ENCODE data around the gene GAB2.
A peak's percentile ranks its signal among the peaks of the same experiment; 100 is the strongest.
"Not testable (repeated sequence)": the region's sequence is repeated elsewhere in the genome, so short reads cannot be mapped to it uniquely, and the experiment has no call there.

Gene GAB2

DNA sequence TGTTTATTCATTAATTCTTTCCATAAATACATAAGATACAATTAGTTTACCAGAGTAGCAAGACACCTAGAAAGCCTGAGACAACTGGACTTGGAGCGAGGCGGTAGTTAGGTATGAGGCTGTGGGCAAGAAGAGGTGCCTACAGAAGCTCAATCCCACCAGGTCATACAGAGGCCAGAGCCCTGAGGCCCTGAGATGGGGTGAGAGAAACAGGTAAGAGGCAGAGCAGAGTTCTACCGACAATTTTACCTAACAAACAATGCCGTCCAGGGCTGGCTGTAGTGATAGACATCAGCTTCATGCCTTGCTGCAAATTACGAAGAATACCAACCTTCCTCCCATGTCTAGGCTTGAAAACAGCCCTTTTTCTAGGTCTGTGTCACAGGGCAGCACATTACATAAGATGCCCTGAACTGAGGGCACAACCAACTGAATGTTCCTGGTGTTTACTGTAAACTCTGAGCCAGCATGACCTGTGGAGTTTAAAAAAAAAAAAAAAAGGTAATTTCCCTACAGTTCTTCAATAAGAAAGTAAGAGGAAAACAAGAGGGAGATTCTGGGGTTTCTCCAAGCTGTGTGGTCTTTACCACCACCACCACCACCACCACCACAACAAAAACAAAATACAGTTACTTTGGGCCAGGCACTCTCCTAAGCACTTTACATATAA is 105.8 kb downstream of the GAB2 start:
- Histone ChIP-seq H3K36me3 (ENCODE audit: control insufficient read depth in 1 of 2, insufficient read depth in 2 of 2, low read length in 2 of 2) (no peaks in the 10 kb centered on the region), H3K4me3 (ENCODE audit: low read depth in 1 of 2, low read length in 2 of 2) (no peak overlapping the region), H3K9me3 (ENCODE audit: control insufficient read depth in 1 of 2, low read length in 2 of 2) (no peaks in the 10 kb centered on the region), H3K9ac (ENCODE audit: low read depth in 1 of 2, low read length in 2 of 2) (no peak overlapping the region), H3K4me1 (ENCODE audit: control insufficient read depth in 1 of 2, insufficient read depth in 2 of 2, low read length in 2 of 2) (peaks cover 31 to 33% of the 10 kb centered on the region in 2 donors), H3K27me3 (ENCODE audit: control insufficient read depth in 1 of 2, insufficient read depth in 2 of 2, low read length in 2 of 2) (no peaks in the 10 kb centered on the region), H3K27ac (ENCODE audit: low read depth, low read length) (no peak overlapping the region)

DNA sequence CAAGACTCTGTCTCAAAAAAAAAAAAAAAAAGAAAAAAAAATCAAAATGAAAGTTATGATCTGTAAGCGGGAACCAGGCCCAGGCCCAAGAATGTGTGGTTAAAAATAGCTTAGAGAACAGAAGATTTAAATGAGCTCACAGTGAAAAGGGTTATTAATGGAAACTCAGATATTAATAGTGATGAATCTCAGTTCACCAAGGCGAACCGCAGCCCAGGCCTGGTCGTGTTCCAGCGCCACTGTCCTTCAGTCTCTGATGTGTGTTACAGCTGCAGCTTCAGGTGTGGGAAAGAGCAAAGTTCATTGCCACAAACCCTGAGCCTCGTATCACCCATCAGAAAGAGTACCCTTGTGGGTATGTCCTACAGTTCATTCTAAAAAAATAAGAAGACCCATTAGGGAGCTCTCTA is 107.1 kb downstream of the GAB2 start:
- peaks cover 31 to 33% of the 10 kb centered on the region in 2 donors for H3K4me1 ChIP-seq (ENCODE audit: control insufficient read depth in 1 of 2, insufficient read depth in 2 of 2, low read length in 2 of 2)
- peak overlapping the region in 1 of 2 donors; percentile 20 for H3K9ac ChIP-seq (ENCODE audit: low read depth in 1 of 2, low read length in 2 of 2)
- H3K27me3 ChIP-seq (ENCODE audit: control insufficient read depth in 1 of 2, insufficient read depth in 2 of 2, low read length in 2 of 2): no peaks in the 10 kb centered on the region
- H3K36me3 ChIP-seq (ENCODE audit: control insufficient read depth in 1 of 2, insufficient read depth in 2 of 2, low read length in 2 of 2): no peaks in the 10 kb centered on the region
- H3K27ac ChIP-seq (ENCODE audit: low read depth, low read length): no peak overlapping the region
- no peaks in the 10 kb centered on the region for H3K9me3 ChIP-seq (ENCODE audit: control insufficient read depth in 1 of 2, low read length in 2 of 2)
- no peak overlapping the region for H3K4me3 ChIP-seq (ENCODE audit: low read depth in 1 of 2, low read length in 2 of 2)

GRCh38 chr11:78304201-78304600 is 113.4 kb downstream of the GAB2 start:
- Histone ChIP-seq H3K4me3 (ENCODE audit: low read depth in 1 of 2, low read length in 2 of 2) (no peak overlapping the region), H3K36me3 (ENCODE audit: control insufficient read depth in 1 of 2, insufficient read depth in 2 of 2, low read length in 2 of 2) (no peaks in the 10 kb centered on the region), H3K9ac (ENCODE audit: low read depth in 1 of 2, low read length in 2 of 2) (no peak overlapping the region)

GRCh38 chr11:78300108-78300839 is 117.3 kb downstream of the GAB2 start:
- Histone ChIP-seq H3K4me3 (ENCODE audit: low read depth in 1 of 2, low read length in 2 of 2) (no peak overlapping the region), H3K9me3 (ENCODE audit: control insufficient read depth in 1 of 2, low read length in 2 of 2) (no peaks in the 10 kb centered on the region), H3K9ac (ENCODE audit: low read depth in 1 of 2, low read length in 2 of 2) (no peak overlapping the region), H3K27me3 (ENCODE audit: control insufficient read depth in 1 of 2, insufficient read depth in 2 of 2, low read length in 2 of 2) (no peaks in the 10 kb centered on the region), H3K36me3 (ENCODE audit: control insufficient read depth in 1 of 2, insufficient read depth in 2 of 2, low read length in 2 of 2) (no peaks in the 10 kb centered on the region), H3K27ac (ENCODE audit: low read depth, low read length) (no peak overlapping the region), H3K4me1 (ENCODE audit: control insufficient read depth in 1 of 2, insufficient read depth in 2 of 2, low read length in 2 of 2) (no peaks in the 10 kb centered on the region)

More at GRCh38 chr11:78304201-78304600, 113.4 kb downstream of the GAB2 start:
- no peak overlapping the region for H3K27ac ChIP-seq (ENCODE audit: low read depth, low read length)
- no peaks in the 10 kb centered on the region for H3K27me3 ChIP-seq (ENCODE audit: control insufficient read depth in 1 of 2, insufficient read depth in 2 of 2, low read length in 2 of 2)
- no peaks in the 10 kb centered on the region for H3K9me3 ChIP-seq (ENCODE audit: control insufficient read depth in 1 of 2, low read length in 2 of 2)
- no peaks in the 10 kb centered on the region for H3K4me1 ChIP-seq (ENCODE audit: control insufficient read depth in 1 of 2, insufficient read depth in 2 of 2, low read length in 2 of 2)

GRCh38 chr11:78299000-78299710 is 118.5 kb downstream of the GAB2 start:
- no peaks in the 10 kb centered on the region for H3K27me3 ChIP-seq (ENCODE audit: control insufficient read depth in 1 of 2, insufficient read depth in 2 of 2, low read length in 2 of 2)
- no peaks in the 10 kb centered on the region for H3K4me1 ChIP-seq (ENCODE audit: control insufficient read depth in 1 of 2, insufficient read depth in 2 of 2, low read length in 2 of 2)
- H3K36me3 ChIP-seq (ENCODE audit: control insufficient read depth in 1 of 2, insufficient read depth in 2 of 2, low read length in 2 of 2): no peaks in the 10 kb centered on the region
- H3K9me3 ChIP-seq (ENCODE audit: control insufficient read depth in 1 of 2, low read length in 2 of 2): no peaks in the 10 kb centered on the region
- H3K27ac ChIP-seq (ENCODE audit: low read depth, low read length): no peak overlapping the region
- H3K4me3 ChIP-seq (ENCODE audit: low read depth in 1 of 2, low read length in 2 of 2): no peak overlapping the region
- no peak overlapping the region for H3K9ac ChIP-seq (ENCODE audit: low read depth in 1 of 2, low read length in 2 of 2)

- Histone ChIP-seq H3K27me3 (ENCODE audit: control insufficient read depth in 1 of 2, insufficient read depth in 2 of 2, low read length in 2 of 2) (no peaks in the 10 kb centered on the region), H3K36me3 (ENCODE audit: control insufficient read depth in 1 of 2, insufficient read depth in 2 of 2, low read length in 2 of 2) (no peaks in the 10 kb centered on the region), H3K27ac (ENCODE audit: low read depth, low read length) (no peak overlapping the region), H3K9ac (ENCODE audit: low read depth in 1 of 2, low read length in 2 of 2) (no peak overlapping the region), H3K4me3 (ENCODE audit: low read depth in 1 of 2, low read length in 2 of 2) (no peak overlapping the region), H3K4me1 (ENCODE audit: control insufficient read depth in 1 of 2, insufficient read depth in 2 of 2, low read length in 2 of 2) (no peaks in the 10 kb centered on the region), H3K9me3 (ENCODE audit: control insufficient read depth in 1 of 2, low read length in 2 of 2) (no peaks in the 10 kb centered on the region)
Observed at GRCh38 chr11:78298291-78298771, 119.3 kb downstream of the GAB2 start.

GRCh38 chr11:78295991-78296930 is 121.4 kb downstream of the GAB2 start:
- no peak overlapping the region for H3K27ac ChIP-seq (ENCODE audit: low read depth, low read length)

GRCh38 chr11:78295347-78295746 is 122.3 kb downstream of the GAB2 start:
- H3K9me3 ChIP-seq (ENCODE audit: control insufficient read depth in 1 of 2, low read length in 2 of 2): no peaks in the 10 kb centered on the region

More at GRCh38 chr11:78295991-78296930, 121.4 kb downstream of the GAB2 start:
- H3K36me3 ChIP-seq (ENCODE audit: control insufficient read depth in 1 of 2, insufficient read depth in 2 of 2, low read length in 2 of 2): no peaks in the 10 kb centered on the region
- no peak overlapping the region for H3K4me3 ChIP-seq (ENCODE audit: low read depth in 1 of 2, low read length in 2 of 2)
- H3K9me3 ChIP-seq (ENCODE audit: control insufficient read depth in 1 of 2, low read length in 2 of 2): no peaks in the 10 kb centered on the region
- no peak overlapping the region for H3K9ac ChIP-seq (ENCODE audit: low read depth in 1 of 2, low read length in 2 of 2)
- H3K4me1 ChIP-seq (ENCODE audit: control insufficient read depth in 1 of 2, insufficient read depth in 2 of 2, low read length in 2 of 2): no peaks in the 10 kb centered on the region
- no peaks in the 10 kb centered on the region for H3K27me3 ChIP-seq (ENCODE audit: control insufficient read depth in 1 of 2, insufficient read depth in 2 of 2, low read length in 2 of 2)

DNA sequence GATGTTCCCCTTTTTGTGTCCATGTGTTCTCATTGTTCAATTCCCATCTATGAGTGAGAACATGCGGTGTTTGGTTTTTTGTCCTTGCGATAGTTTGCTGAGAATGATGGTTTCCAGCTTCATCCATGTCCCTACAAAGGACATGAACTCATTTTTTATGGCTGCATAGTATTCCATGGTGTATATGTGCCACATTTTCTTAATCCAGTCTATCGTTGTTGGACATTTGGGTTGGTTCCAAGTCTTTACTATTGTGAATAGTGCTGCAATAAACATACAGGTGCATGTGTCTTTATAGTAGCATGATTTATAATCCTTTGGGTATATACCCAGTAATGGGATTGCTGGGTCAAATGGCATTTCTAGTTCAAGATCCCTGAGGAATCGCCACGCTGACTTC is 123.5 kb downstream of the GAB2 start:
- H3K36me3 ChIP-seq (ENCODE audit: control insufficient read depth in 1 of 2, insufficient read depth in 2 of 2, low read length in 2 of 2); H3K4me1 ChIP-seq (ENCODE audit: control insufficient read depth in 1 of 2, insufficient read depth in 2 of 2, low read length in 2 of 2); H3K27me3 ChIP-seq (ENCODE audit: control insufficient read depth in 1 of 2, insufficient read depth in 2 of 2, low read length in 2 of 2); H3K9ac ChIP-seq (ENCODE audit: low read depth in 1 of 2, low read length in 2 of 2); H3K27ac ChIP-seq (ENCODE audit: low read depth, low read length); H3K4me3 ChIP-seq (ENCODE audit: low read depth in 1 of 2, low read length in 2 of 2); H3K9me3 ChIP-seq (ENCODE audit: control insufficient read depth in 1 of 2, low read length in 2 of 2): not testable (repeated sequence)

More at GRCh38 chr11:78295347-78295746, 122.3 kb downstream of the GAB2 start:
- no peaks in the 10 kb centered on the region for H3K27me3 ChIP-seq (ENCODE audit: control insufficient read depth in 1 of 2, insufficient read depth in 2 of 2, low read length in 2 of 2)
- no peak overlapping the region for H3K4me3 ChIP-seq (ENCODE audit: low read depth in 1 of 2, low read length in 2 of 2)
- H3K4me1 ChIP-seq (ENCODE audit: control insufficient read depth in 1 of 2, insufficient read depth in 2 of 2, low read length in 2 of 2): no peaks in the 10 kb centered on the region
- H3K27ac ChIP-seq (ENCODE audit: low read depth, low read length): no peak overlapping the region
- H3K9ac ChIP-seq (ENCODE audit: low read depth in 1 of 2, low read length in 2 of 2): no peak overlapping the region
- H3K36me3 ChIP-seq (ENCODE audit: control insufficient read depth in 1 of 2, insufficient read depth in 2 of 2, low read length in 2 of 2): no peaks in the 10 kb centered on the region
